Hippocampal formation (tissue), 2 donors: ENCODE measurements around the gene GLYAT.
"Not testable (repeated sequence)": the region's sequence is repeated elsewhere in the genome, so short reads cannot be mapped to it uniquely, and the experiment has no call there.

Source experiments
- DNase-seq, 2 donors: peaks; one replicate each; lab custom pipeline; 2025; lab: John Stamatoyannopoulos, UW

Gene GLYAT

DNA sequence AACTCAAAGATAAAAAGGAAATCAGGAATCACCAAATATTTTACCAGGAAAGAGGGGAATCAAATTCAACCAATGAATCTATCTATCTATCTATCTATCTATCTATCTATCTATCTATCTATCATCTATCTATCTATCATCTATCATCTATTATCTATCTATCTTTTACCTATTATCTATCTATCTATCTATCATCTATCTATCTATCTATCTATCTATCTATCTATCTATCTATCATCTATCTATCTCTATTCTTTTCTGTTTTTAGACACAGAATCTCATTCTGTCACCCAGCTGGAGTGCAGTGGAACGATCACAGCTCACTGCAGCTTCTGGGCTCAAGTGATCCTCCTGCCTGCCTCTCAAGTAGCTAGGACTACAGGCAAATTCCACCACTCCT lies 54.2 kb downstream of the GLYAT start:
- not testable (repeated sequence) for DNase-seq

DNA sequence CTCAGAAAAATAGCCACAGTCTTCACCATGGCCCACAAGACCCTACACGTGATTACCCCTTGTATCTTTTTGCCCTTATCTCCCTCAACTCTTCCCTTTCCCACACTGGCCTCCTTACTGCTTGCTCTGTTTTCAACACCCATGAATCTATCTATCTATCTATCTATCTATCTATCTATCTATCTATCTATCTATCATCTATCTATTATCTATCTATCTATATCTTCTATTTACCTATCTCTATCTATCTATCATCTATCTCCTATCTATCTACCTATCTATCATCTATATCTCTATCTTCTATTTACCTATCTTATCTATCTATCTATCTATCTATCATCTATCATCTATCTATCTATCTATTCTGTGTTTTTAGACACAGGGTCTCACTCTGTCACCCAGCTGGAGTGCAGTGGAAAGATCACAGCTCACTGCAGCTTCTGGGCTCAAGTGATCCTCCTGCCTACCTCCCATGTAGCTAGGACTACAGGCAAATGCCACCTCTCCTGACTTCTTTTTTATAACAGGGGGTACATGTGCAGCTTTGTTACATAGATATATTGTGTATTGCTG lies 55.1 kb downstream of the GLYAT start:
- no peak for DNase-seq

DNA sequence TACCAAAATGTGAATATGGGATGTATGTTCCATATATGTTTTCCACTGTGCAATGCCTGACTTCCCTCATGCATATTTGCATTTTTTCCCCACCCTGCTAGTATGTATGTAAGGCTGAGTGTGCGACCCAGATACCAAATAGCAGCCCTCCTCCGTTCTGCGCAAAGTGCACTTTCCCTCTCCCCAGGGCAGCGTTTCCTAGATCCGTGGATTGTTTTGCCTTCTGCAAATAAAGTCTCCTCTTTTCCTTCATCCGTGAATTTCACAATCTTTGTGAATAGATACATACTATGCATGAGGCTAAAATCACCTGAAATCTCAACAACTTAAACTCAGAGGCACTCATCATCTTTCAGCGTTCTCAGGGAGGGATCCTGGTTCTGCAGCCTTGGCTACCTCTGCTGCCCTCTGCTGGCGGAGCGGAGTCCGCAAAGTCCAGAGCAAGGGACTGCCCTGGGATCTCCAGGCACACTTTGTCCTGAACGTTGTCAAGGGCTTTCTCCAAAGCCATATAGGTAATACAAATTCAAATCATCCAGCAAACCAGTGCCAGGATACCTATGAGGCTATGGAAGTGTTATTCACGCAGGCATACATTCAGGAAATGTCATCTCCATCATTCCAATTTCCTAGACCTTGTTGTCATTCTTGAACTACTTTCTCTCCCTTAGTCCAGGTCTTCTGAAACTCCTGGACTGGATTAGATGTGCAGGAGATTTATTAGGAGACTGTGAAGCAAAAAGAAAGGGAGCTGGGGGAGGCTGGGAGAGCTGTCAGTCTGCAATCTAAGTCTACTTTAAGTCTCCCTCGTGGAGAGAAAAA lies 56.2 kb downstream of the GLYAT start:
- DNase-seq: peak; percentile 62 to 69

DNA sequence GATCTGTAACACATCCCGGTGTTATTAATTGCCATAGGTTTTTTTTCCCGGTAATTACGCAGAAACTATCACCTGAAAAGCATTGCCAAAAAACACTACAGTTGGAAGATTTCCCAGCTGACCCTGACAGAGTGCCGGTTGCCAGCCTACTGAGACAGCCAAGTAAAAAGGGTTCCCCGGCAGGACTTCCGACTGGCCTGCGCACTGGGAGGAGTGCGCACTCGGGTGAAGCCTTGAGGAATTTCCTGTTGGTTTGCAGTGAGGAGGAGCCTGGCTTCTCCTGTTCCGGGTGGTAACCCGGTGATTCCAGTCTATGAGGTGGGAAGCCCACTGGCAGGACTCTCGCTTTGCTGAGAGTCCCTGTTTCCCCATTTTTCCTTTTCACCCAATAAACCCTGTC lies 57.1 kb downstream of the GLYAT start:
- no peak for DNase-seq

DNA sequence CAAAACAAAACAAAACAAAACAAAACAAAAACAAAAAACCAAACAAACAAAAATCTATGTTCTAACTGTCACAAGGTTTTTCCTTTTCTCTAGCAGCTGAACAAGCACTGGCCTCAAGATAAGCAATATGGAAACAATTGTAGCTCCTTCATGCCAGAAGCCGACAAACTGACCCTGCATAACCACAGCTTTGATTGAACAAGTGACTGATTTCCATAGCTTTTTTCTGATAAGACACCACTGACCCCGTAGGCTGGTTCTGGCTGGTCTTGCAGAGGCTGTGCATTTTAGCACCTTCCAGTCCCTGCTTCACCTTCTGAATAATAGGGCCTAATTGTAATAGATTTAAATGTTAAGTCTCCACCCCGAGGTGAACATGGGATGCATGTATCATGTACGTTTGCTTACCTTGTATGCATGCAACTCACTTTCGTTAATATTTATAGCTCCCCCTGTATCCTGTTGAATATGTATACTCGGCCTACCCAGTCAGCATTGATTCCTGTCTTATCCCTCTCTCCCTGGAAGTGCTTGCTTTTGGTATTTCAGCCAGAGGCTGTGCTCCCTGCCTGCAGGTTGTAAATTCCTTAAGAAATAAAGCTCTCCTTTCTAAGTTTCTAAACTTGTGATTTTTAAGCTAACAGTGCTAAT lies 59.6 kb downstream of the GLYAT start:
- DNase-seq: no peak

DNA sequence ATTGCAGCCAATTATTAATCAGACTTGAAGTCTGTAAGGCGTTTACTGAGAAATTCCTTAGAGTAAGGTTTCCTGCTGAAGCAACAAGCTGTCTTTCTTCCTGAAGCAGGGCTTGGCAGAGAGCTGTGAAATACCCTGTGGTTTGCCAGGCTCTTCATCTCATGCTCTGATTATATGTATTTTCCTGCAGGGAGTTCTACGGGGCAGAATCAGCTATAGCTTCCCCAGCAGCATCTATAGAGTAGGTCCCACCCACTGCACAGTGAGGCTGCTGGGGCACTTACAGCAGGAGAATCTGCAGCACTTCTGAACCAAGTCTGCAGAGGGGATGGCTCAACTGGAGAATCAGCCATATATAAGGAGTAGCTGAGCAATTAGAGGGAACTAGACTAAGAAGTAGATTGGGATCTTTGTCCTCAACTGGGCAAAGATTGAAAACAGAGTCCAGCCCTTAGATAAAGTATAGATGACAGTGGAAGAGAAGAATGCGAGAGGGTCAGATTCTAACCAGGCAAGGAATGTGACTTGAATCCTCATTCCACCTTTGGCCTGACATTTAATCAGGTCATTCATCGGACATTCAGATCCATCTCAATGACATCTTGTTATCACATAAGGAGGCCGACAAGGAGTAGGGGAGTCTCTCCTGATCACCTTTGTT lies 71.7 kb downstream of the GLYAT start:
- no peak for DNase-seq

DNA sequence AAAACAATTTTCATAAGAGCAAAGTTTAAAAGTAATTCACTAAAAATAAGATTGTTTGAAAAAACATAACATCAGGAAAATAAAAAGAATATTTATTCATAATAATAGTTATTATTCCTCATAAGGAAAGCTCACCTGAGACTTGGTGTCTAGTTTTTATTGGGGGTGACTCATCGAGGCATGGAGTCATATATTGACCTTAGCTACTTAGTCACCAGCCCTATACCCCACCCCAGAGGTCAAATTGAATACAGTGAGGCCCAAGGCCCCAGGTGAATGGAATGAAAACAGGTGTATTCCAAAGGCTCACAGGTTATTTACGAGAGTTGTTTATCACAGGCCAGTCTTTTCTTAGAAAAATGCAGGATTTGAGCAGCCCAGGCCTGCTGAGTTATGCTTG lies 72.3 kb downstream of the GLYAT start:
- DNase-seq: no peak
